Brain microvascular endothelial cell (primary cell): ENCODE results near the gene MAST3.

ENCODE experiments used
- DNase-seq: peaks from one replicate; pipeline ENCODE4 v3.0.0-alpha.2; 2020
- H3K27ac ChIP-seq: fragments of 250-450 bp; sonication (Bioruptor Pico); 2 replicates; pipeline ENCODE4 v1.5.1; 2020; ENCODE audit warnings: mild to moderate bottlenecking, moderate library complexity
- H3K27me3 ChIP-seq: fragments of 250-450 bp; sonication (Bioruptor Pico); replicated peaks from 2 replicates; pipeline ENCODE4 v1.5.1; 2020; ENCODE audit warnings: mild to moderate bottlenecking
- H3K36me3 ChIP-seq: fragments of 250-450 bp; sonication (Bioruptor Pico); replicated peaks from 2 replicates; pipeline ENCODE4 v1.5.1; 2020; ENCODE audit warnings: mild to moderate bottlenecking
- H3K4me3 ChIP-seq: 2 replicates; pipeline ENCODE4 v1.5.1; 2011; ENCODE audit warnings: low read depth, mild to moderate bottlenecking, control low read depth, low read length, moderate library complexity
- CTCF ChIP-seq: IDR thresholded peaks from 2 replicates; pipeline ENCODE4 v1.5.1; 2011; ENCODE audit warnings: low read depth, mild to moderate bottlenecking, moderate library complexity, low read length, control low read depth, inconsistent platforms; ENCODE audit errors: missing control alignments
- in situ Hi-C: cut with HindIII; loops from 2 replicates; pipeline ENCODE4 v1.10.0; 2017; ENCODE audit warnings: low sequenced_read_pairs, low pct_ligation_motif_present

The MAST3 gene

DNA sequence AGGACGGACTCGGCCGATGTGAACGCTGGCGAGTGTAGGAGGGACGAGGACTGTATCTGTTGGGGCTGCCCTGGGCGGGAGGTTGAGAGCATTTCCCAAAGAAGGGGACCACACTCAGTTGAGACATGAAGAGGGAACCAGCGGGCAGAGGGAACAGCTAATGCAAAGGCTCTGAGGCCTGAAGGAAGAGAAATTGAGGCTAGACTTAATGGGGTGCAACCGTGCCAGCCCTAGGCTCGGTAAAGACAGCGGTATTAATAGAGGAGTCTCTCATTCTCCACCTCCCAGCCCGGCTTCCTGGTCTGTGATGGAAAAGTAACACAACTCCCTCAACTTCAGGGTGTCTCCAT is 96.6 kb downstream of the MAST3 start:
- Histone ChIP-seq H3K27ac (no peak overlapping the region), H3K27me3 (no peaks in the 10 kb centered on the region), H3K36me3 (peaks cover 12% of the 10 kb centered on the region), H3K4me3 (peak overlapping the region; percentile 85)
- TF ChIP-seq CTCF, result no peak
- no peak for DNase-seq
- in situ Hi-C loops, result no loop called here

- no peak for DNase-seq
- H3K4me3 ChIP-seq, result no peak overlapping the region
- no peaks in the 10 kb centered on the region for H3K27me3 ChIP-seq
- no peak overlapping the region for H3K27ac ChIP-seq
- H3K36me3 ChIP-seq, result peaks cover 12% of the 10 kb centered on the region
- TF ChIP-seq CTCF, result no peak
- in situ Hi-C loops, result no loop called here
These were observed 97.1 kb downstream of the MAST3 start for GRCh38 chr19:18194554-18195238.

GRCh38 chr19:18196511-18196845 is 98.9 kb downstream of the MAST3 start:
- TF ChIP-seq CTCF, result no peak
- peaks cover 12% of the 10 kb centered on the region for H3K36me3 ChIP-seq
- H3K27me3 ChIP-seq, result no peaks in the 10 kb centered on the region
- no peak for DNase-seq
- H3K27ac ChIP-seq, result no peak overlapping the region
- H3K4me3 ChIP-seq, result no peak overlapping the region
- in situ Hi-C loops, result no loop called here

DNA sequence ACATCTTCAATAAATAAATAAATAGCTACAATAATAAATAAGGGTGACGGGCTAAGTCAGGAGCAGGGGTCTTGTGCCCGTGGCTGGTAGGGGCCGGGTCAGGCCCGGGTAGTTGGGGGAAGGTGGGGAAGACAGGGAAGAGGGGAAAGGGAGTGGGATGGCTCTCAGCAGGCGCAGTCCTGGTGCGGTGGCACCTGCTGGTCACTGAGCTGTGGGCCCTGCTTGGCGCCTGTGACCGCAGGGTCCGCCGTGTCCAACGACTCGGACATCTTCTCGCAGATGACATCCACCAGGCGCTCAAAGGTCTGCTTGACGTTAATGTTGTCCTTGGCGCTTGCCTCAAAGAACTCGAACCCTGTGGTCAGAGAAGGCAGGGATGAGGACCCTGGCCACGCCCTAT is 99.7 kb downstream of the MAST3 start:
- TF ChIP-seq CTCF, result no peak
- in situ Hi-C loops, result no loop called here
- Histone ChIP-seq H3K27me3 (no peaks in the 10 kb centered on the region), H3K27ac (no peak overlapping the region), H3K4me3 (no peak overlapping the region), H3K36me3 (peaks cover 12% of the 10 kb centered on the region)
- no peak for DNase-seq

GRCh38 chr19:18197941-18198340 is 100.4 kb downstream of the MAST3 start:
- Histone ChIP-seq H3K36me3 (peaks cover 12% of the 10 kb centered on the region), H3K27me3 (no peaks in the 10 kb centered on the region), H3K27ac (no peak overlapping the region), H3K4me3 (no peak overlapping the region)
- no peak for DNase-seq
- in situ Hi-C loops, result no loop called here
- TF ChIP-seq CTCF, result no peak

- Histone ChIP-seq H3K4me3 (no peak overlapping the region), H3K36me3 (peaks cover 12% of the 10 kb centered on the region), H3K27me3 (no peaks in the 10 kb centered on the region), H3K27ac (no peak overlapping the region)
- no peak for DNase-seq
- no peak for TF ChIP-seq CTCF
- in situ Hi-C loops, result no loop called here
These were observed 100.8 kb downstream of the MAST3 start for GRCh38 chr19:18198374-18198773.
